Measurements from ENCODE around the gene ATG2B. TPM values are rescaled to one million over a fixed set of nuclear protein-coding genes. Genes with fewer than 3 reads are reported as not detected.
"Not testable (repeated sequence)": the region's sequence is repeated elsewhere in the genome, so short reads cannot be mapped to it uniquely, and the experiment has no call there.

The ATG2B gene
- total RNA-seq, 2 donors from 2014 or later, result 29.1 to 47.4 TPM

DNA sequence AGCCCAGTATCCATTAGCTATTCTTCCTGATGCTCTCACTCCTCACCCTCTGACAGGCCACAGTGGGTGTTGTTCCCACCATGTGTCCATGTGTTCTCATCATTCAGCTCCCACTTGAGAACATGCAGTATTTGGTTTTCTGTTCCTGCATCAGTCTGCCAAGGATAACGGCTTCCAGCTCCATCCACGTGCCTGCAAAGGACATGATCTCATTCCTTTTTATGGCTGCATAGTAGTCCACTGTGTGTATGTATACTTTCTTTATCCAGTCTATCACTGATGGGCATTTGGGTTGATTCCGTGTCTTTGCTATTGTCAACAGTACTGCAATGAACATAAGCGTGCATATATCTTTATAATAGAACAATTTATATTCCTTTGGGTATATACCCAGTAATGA is 8.9 kb downstream of the ATG2B start:
- no peak for DNase-seq (ENCODE audit: low spot score)
- Histone ChIP-seq H3K9me3 (no peaks in the 10 kb centered on the region), H3K4me1 (ENCODE audit: control insufficient read depth in 1 of 2, low read depth in 2 of 2) (no peaks in the 10 kb centered on the region)

DNA sequence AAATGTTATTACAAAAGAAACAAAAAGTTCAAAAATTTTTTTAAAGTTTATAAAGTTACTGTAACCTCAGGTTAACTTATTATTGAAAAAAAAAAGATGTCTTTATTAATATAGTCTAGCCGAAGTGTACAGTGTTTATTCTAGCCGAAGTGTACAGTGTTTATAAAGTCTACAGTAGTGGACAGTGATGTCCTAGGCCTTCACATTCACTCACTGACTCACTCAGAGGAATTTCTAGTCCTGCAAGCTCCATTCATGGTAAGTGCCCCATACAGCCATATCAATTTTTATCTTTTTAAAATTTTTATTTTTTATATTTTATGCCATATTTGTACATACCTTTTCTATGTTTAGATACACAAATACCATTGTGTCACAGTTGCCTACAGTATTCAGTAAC is 10.4 kb downstream of the ATG2B start:
- TF ChIP-seq, protein P1, sequence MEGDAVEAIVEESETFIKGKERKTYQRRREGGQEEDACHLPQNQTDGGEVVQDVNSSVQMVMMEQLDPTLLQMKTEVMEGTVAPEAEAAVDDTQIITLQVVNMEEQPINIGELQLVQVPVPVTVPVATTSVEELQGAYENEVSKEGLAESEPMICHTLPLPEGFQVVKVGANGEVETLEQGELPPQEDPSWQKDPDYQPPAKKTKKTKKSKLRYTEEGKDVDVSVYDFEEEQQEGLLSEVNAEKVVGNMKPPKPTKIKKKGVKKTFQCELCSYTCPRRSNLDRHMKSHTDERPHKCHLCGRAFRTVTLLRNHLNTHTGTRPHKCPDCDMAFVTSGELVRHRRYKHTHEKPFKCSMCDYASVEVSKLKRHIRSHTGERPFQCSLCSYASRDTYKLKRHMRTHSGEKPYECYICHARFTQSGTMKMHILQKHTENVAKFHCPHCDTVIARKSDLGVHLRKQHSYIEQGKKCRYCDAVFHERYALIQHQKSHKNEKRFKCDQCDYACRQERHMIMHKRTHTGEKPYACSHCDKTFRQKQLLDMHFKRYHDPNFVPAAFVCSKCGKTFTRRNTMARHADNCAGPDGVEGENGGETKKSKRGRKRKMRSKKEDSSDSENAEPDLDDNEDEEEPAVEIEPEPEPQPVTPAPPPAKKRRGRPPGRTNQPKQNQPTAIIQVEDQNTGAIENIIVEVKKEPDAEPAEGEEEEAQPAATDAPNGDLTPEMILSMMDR (IDR thresholded peaks at IDR 0.05), result no peak
- ATAC-seq (ENCODE audit: insufficient number of reproducible peaks, low FRiP score, low read depth), result no peak
- H3K4me3 ChIP-seq, result no peak overlapping the region

More for the DNA sequence above, 8.9 kb downstream of the ATG2B start:
- H3K4me3 ChIP-seq, result no peak overlapping the region
- H3K27ac ChIP-seq, result no peak overlapping the region
- no peaks in the 10 kb centered on the region for H3K36me3 ChIP-seq
- ATAC-seq (ENCODE audit: insufficient number of reproducible peaks, low FRiP score, low read depth), result no peak
- TF ChIP-seq, protein P1 (IDR thresholded peaks at IDR 0.05), result no peak
- no peaks in the 10 kb centered on the region for H3K27me3 ChIP-seq (replicated peaks; ENCODE audit: insufficient read depth)

DNA sequence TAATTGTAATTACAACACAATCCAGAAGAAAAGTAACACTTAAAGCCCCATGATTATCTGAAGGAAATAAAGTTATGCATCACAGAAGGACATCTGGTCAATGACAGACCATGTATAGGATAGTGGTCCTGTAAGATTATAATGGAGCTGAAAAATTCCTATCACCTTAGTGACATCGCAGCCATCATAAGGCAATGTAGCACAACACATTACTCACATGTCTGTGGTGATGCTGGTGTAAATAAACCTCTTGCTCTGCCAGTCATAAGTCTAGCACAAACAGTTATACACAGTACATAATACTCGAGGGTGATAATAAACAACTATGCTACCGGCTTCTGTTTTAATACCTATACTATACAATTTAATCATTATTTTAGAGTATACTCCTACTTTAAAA is 11.2 kb downstream of the ATG2B start:
- H3K9me3 ChIP-seq, result no peaks in the 10 kb centered on the region
- ATAC-seq (ENCODE audit: insufficient number of reproducible peaks, low FRiP score, low read depth) (no peak), DNase-seq (ENCODE audit: low spot score) (no peak)
- H3K4me3 ChIP-seq, result no peak overlapping the region
- no peaks in the 10 kb centered on the region for H3K27me3 ChIP-seq (replicated peaks; ENCODE audit: insufficient read depth)
- TF ChIP-seq, protein P1 (IDR thresholded peaks at IDR 0.05), result no peak
- no peak overlapping the region for H3K27ac ChIP-seq
- H3K4me1 ChIP-seq (ENCODE audit: control insufficient read depth in 1 of 2, low read depth in 2 of 2), result no peaks in the 10 kb centered on the region
- no peaks in the 10 kb centered on the region for H3K36me3 ChIP-seq

More for the DNA sequence above, 10.4 kb downstream of the ATG2B start:
- no peaks in the 10 kb centered on the region for H3K4me1 ChIP-seq (ENCODE audit: control insufficient read depth in 1 of 2, low read depth in 2 of 2)
- H3K27ac ChIP-seq, result no peak overlapping the region
- no peak for DNase-seq (ENCODE audit: low spot score)
- H3K9me3 ChIP-seq, result no peaks in the 10 kb centered on the region
- no peaks in the 10 kb centered on the region for H3K36me3 ChIP-seq
- no peaks in the 10 kb centered on the region for H3K27me3 ChIP-seq (replicated peaks; ENCODE audit: insufficient read depth)

DNA sequence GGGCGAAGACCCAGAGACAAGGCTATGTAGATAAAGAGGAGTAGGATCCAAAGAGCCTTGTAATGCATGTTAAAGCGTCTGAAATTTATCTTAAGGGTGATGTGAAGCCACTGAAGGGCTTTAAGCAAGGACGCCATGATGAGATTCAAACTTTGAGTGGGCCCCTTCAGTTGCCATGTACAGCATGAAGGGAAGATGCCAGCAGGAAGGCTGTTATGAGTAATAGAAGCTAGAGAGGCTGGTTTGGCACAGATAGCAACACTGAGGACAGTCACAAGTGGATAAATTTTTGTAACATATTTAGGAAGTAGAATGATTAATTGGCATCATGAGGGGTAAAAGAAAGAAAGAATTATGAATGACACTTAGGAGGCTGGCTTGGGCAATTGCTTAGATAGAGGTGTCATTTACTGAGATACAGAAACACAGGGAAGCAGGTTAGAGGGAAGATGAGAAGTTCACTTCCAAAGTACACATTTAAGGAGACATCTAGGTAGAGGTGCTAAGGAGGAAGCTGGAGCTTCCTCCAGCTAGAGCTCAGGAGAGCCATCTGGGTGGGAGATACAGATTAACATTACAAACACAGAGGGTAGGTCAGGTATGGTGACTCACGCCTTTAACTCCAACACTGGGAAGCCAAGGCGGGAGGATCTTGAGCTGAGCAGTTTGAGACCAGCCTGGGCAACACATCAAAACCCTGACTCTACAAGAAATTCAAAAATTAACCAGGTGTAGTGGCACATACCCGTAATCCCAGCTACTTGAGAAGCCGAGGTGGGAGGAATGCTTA is 13.7 kb downstream of the ATG2B start:
- no peak for DNase-seq (ENCODE audit: low spot score)
- Histone ChIP-seq H3K4me3 (no peak overlapping the region), H3K27ac (no peak overlapping the region), H3K36me3 (no peaks in the 10 kb centered on the region), H3K27me3 (replicated peaks; ENCODE audit: insufficient read depth) (no peaks in the 10 kb centered on the region), H3K4me1 (ENCODE audit: control insufficient read depth in 1 of 2, low read depth in 2 of 2) (no peaks in the 10 kb centered on the region), H3K9me3 (no peaks in the 10 kb centered on the region)
- TF ChIP-seq, protein P1 (IDR thresholded peaks at IDR 0.05), result no peak
- ATAC-seq (ENCODE audit: insufficient number of reproducible peaks, low FRiP score, low read depth), result no peak

DNA sequence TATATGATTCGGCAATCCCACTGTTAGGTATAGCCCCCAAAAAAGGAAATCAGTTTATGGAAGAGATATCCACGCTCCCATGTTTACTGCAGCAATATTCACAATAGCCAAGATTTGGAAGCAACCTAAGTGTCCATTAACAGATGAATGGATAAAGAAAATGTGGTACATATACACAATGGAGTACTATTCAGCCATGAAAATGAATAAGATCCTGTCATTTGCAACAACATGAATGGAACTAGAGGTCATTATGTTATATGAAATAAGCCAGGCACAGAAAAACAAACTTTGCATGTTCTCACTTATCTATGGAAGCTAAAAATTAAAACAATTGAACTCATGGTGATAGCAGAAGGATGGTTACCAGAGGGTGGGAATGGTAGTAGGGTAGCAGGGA is 15.2 kb downstream of the ATG2B start:
- not testable (repeated sequence) for H3K27ac ChIP-seq; H3K27me3 ChIP-seq (replicated peaks; ENCODE audit: insufficient read depth); H3K9me3 ChIP-seq; H3K4me3 ChIP-seq; H3K4me1 ChIP-seq (ENCODE audit: control insufficient read depth in 1 of 2, low read depth in 2 of 2); H3K36me3 ChIP-seq; ATAC-seq (ENCODE audit: insufficient number of reproducible peaks, low FRiP score, low read depth); DNase-seq (ENCODE audit: low spot score)

DNA sequence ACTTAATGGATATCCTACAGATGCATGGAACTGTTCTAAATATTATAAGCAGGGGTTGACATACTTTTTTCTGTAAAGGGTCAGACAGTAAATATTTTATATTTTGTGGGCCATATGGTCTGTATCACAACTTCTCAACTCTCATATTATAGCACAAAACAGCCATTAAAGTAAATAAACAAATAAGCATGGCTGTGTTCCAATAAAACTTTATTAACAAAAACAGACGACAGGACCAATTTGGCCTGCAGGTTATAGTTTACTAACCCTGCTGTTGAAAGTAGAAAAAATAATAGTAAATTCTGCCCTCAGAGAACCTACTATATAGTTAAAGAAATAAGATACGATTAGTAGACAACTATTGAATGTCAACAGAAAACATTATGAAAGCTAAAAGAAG is 17.5 kb downstream of the ATG2B start:
- H3K36me3 ChIP-seq, result peaks cover 4% of the 10 kb centered on the region
- no peak for ATAC-seq (ENCODE audit: insufficient number of reproducible peaks, low FRiP score, low read depth)
- no peaks in the 10 kb centered on the region for H3K27me3 ChIP-seq (replicated peaks; ENCODE audit: insufficient read depth)
- H3K9me3 ChIP-seq, result no peaks in the 10 kb centered on the region
- no peaks in the 10 kb centered on the region for H3K4me1 ChIP-seq (ENCODE audit: control insufficient read depth in 1 of 2, low read depth in 2 of 2)
- H3K27ac ChIP-seq, result no peak overlapping the region
- TF ChIP-seq, protein P1 (IDR thresholded peaks at IDR 0.05), result no peak
- DNase-seq (ENCODE audit: low spot score), result no peak
- no peak overlapping the region for H3K4me3 ChIP-seq

Data from thoracic aorta (tissue), 2 donors.